ENCODE measurements around the gene CFB. TPM values are rescaled to one million over a fixed set of nuclear protein-coding genes. Genes with fewer than 3 reads are reported as not detected.
A peak's percentile ranks its signal among the peaks of the same experiment; 100 is the strongest.

The CFB gene
- total and polyA plus RNA-seq, 7 experiments from 2014 or later = 0.56 to 1.8 (median 1.4) TPM; not detected in 2

DNA sequence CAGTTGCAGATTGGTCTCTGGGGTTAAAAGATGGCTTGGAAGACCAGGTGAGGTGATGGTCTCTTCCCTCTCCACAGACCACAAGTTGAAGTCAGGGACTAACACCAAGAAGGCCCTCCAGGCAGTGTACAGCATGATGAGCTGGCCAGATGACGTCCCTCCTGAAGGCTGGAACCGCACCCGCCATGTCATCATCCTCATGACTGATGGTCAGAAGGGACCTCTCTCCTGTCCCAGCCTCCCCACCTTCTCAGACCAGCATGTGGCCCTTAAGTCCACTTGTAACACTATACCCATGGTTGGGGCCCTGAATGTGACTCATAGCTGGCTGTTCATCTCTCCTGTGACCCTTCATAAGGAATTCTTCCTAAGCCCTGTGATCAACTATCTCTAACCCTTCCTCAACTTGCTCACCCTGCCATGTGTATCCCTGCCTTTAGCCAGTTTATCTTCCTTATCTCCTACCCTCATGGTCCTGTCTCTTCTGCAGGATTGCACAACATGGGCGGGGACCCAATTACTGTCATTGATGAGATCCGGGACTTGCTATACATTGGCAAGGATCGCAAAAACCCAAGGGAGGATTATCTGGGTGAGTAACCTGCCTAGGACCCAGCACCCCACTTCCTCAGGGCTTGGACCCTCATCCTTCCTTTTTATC, 3.0 kb downstream of the CFB start:
- Mint-ChIP-seq H3K9me3 (no peaks in the 10 kb centered on the region), H3K4me1 (peaks cover 0 to 5% (median 0%) of the 10 kb centered on the region in 7 donors), H3K4me3 (no peak overlapping the region), H3K27me3 (peaks cover 0 to 4% (median 0%) of the 10 kb centered on the region in 5 donors), H3K36me3 (peaks cover 3 to 11% (median 9%) of the 10 kb centered on the region in 5 donors), H3K27ac (peak overlapping the region in 8 of 9 donors; percentile 4 to 74 (median 57))
- Histone ChIP-seq H3K4me3 (ENCODE audit: low read length) (no peak overlapping the region), H3K36me3 (ENCODE audit: control insufficient read depth in 2 of 3, insufficient read depth in 3 of 3, low read length in 3 of 3) (peaks cover 5 to 35% (median 11%) of the 10 kb centered on the region in 3 experiments), H3K27me3 (ENCODE audit: control insufficient read depth in 2 of 2, insufficient read depth in 2 of 2, low read length in 2 of 2) (no peaks in the 10 kb centered on the region), H3K9me3 (ENCODE audit: control insufficient read depth in 2 of 3, low read length in 3 of 3) (no peaks in the 10 kb centered on the region), H3K27ac (ENCODE audit: low read depth, low read length) (peak overlapping the region; percentile 20), H3K4me1 (ENCODE audit: control insufficient read depth in 2 of 2, insufficient read depth in 2 of 2, low read length in 2 of 2) (no peaks in the 10 kb centered on the region)
- intact Hi-C loops (cut with micrococcal nuclease) = no loop called here
- ChIA-PET CTCF (no interaction called here), POLR2A (no interaction called here)
- no peak for DNase-seq
- ATAC-seq = peak; percentile 45

DNA sequence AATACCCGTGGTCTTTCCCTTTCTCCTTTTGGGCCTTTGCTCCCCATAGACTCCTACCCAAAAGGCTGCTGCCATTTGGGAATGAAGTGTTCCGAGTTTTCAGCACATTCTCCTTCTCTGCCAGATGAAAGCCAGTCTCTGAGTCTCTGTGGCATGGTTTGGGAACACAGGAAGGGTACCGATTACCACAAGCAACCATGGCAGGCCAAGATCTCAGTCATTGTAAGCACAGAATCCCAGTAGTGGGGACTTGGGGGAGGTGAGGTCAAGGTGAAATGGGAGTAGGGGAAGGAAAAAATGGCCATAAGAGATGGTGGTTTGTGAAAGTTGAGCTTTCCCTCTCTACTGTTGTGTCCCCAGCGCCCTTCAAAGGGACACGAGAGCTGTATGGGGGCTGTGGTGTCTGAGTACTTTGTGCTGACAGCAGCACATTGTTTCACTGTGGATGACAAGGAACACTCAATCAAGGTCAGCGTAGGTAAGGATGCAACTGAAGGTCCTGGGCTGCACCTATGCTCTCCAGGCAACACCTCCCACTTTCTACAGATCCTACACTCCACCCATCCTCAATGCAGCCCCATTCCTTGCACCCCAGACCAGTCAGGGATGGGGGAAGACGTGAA, 4.1 kb downstream of the CFB start:
- Mint-ChIP-seq H3K9me3 (no peaks in the 10 kb centered on the region), H3K4me1 (peaks cover 0 to 5% (median 0%) of the 10 kb centered on the region in 7 donors), H3K27ac (peak overlapping the region in 6 of 9 donors; percentile 1 to 74 (median 24)), H3K4me3 (no peak overlapping the region), H3K36me3 (peaks cover 11 to 23% (median 17%) of the 10 kb centered on the region in 5 donors), H3K27me3 (peaks cover 0 to 4% (median 0%) of the 10 kb centered on the region in 5 donors)
- Histone ChIP-seq H3K4me3 (ENCODE audit: low read length) (no peak overlapping the region), H3K4me1 (ENCODE audit: control insufficient read depth in 2 of 2, insufficient read depth in 2 of 2, low read length in 2 of 2) (no peaks in the 10 kb centered on the region), H3K27ac (ENCODE audit: low read depth, low read length) (no peak overlapping the region), H3K36me3 (ENCODE audit: control insufficient read depth in 2 of 3, insufficient read depth in 3 of 3, low read length in 3 of 3) (peaks cover 11 to 47% (median 20%) of the 10 kb centered on the region in 3 experiments), H3K27me3 (ENCODE audit: control insufficient read depth in 2 of 2, insufficient read depth in 2 of 2, low read length in 2 of 2) (no peaks in the 10 kb centered on the region), H3K9me3 (ENCODE audit: control insufficient read depth in 2 of 3, low read length in 3 of 3) (no peaks in the 10 kb centered on the region)
- POLR2A ChIA-PET = interaction anchor here (0.7 kb wide), 2 partner anchors 9 to 59 kb away, joined by 3 to 4 read pairs; partner anchors contain the start of gene SKIC2
- DNase-seq (no peak), ATAC-seq (no peak)
- CTCF ChIA-PET = interaction anchor here (0.6 to 0.9 kb wide), 3 partner anchors 10 to 202 kb away, joined by 3 to 7 read pairs (median 4); no protein-coding TSS in a partner anchor
- intact Hi-C loops (cut with micrococcal nuclease) = no loop called here

DNA sequence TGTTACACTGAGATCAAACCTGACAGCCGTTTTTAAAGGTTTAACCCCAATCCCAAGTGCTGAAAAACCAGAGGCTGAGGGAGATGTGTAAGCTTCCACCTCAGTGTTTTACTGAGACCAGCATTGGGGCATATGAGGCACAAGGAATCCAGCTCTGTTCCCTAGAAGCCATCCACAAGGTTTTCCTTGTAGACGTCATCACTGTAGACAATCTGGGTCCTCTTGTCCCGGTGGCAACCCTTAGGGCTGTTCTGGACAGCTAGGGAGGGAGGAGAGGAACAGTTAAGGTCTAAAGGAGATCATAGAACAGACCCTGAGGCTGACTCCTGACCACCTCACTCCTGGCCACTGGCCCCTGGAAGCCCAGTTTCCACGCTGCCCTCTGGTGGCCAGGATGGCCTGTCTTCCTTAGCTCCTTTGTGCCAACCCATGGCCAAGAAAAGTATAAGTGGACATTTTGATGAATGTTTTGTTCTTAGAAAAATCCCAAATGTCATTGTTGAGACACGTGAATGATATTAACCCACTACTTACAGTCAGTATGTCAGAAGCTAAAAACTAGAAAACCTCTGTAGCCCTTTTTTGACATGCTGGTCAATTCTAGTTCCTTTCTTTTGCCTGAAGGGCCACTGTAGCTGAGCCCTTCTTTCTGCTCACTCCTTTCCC, 6.4 kb downstream of the CFB start:
- H3K4me1 ChIP-seq (ENCODE audit: control insufficient read depth in 2 of 2, insufficient read depth in 2 of 2, low read length in 2 of 2) = no peaks in the 10 kb centered on the region
- intact Hi-C loops (cut with micrococcal nuclease) = loop anchor here in 1 of 2 donors (1.0 kb wide), 1 partner anchor 406 kb away; the partner anchor contains the start of gene ATP6V1G2
- no peak overlapping the region for H3K4me3 ChIP-seq (ENCODE audit: low read length)
- peak overlapping the region in 3 of 9 donors; percentile 51 to 61 (median 52) for H3K27ac Mint-ChIP-seq
- peaks cover 16 to 25% (median 18%) of the 10 kb centered on the region in 5 donors for H3K36me3 Mint-ChIP-seq
- DNase-seq = peak in 1 of 9 donors; percentile 53
- H3K36me3 ChIP-seq (ENCODE audit: control insufficient read depth in 2 of 3, insufficient read depth in 3 of 3, low read length in 3 of 3) = peaks cover 20 to 65% (median 23%) of the 10 kb centered on the region in 3 experiments
- no peaks in the 10 kb centered on the region for H3K27me3 ChIP-seq (ENCODE audit: control insufficient read depth in 2 of 2, insufficient read depth in 2 of 2, low read length in 2 of 2)
- ATAC-seq = peak; percentile 67
- H3K9me3 ChIP-seq (ENCODE audit: control insufficient read depth in 2 of 3, low read length in 3 of 3) = no peaks in the 10 kb centered on the region
- ChIA-PET POLR2A (interaction anchor here (0.5 to 1.2 kb wide), 3 partner anchors 19 to 249 kb away, joined by 3 to 6 read pairs (median 3); partner anchors contain the start of gene ABHD16A), CTCF (interaction anchor here (0.6 to 1.7 kb wide), 10 partner anchors 8 to 224 kb away, joined by 3 to 5 read pairs (median 4); partner anchors contain the start of genes DDAH2, EHMT2 and HSPA1B)
- H3K9me3 Mint-ChIP-seq = no peaks in the 10 kb centered on the region
- H3K27ac ChIP-seq (ENCODE audit: low read depth, low read length) = no peak overlapping the region
- no peak overlapping the region for H3K4me3 Mint-ChIP-seq
- H3K27me3 Mint-ChIP-seq = no peaks in the 10 kb centered on the region
- peaks cover 2 to 7% (median 4%) of the 10 kb centered on the region in 7 donors for H3K4me1 Mint-ChIP-seq

DNA sequence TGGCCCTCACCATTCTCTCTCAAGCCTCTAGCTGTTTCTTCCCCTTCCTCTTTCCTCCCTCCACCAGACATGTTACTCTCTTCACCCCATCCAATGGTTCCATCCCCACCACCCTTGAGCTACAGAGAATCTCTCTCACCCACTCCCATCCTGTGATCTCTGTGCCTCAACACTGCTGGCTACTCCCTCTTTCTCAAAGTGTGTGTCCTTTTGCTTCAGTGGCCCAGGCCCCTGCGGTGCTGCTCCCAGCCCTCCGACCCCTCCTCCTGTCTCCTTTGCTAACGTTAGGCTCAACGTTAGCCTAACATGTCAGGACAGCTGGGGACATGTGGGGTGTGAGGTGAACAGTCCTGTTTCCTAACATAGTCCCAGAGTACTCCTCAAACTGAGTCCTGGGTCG, 7.0 kb downstream of the CFB start:
- intact Hi-C loops (cut with micrococcal nuclease) = loop anchor here in 1 of 2 donors (1.0 kb wide), 1 partner anchor 407 kb away; the partner anchor contains the start of gene ATP6V1G2
- no peak overlapping the region for H3K4me3 Mint-ChIP-seq
- CTCF ChIA-PET = interaction anchor here (0.6 to 1.7 kb wide), 9 partner anchors 9 to 224 kb away, joined by 3 to 5 read pairs (median 3); partner anchors contain the start of genes DDAH2 and EHMT2
- no peak for ATAC-seq
- no peaks in the 10 kb centered on the region for H3K9me3 Mint-ChIP-seq
- Histone ChIP-seq H3K4me3 (ENCODE audit: low read length) (no peak overlapping the region), H3K27me3 (ENCODE audit: control insufficient read depth in 2 of 2, insufficient read depth in 2 of 2, low read length in 2 of 2) (no peaks in the 10 kb centered on the region), H3K36me3 (ENCODE audit: control insufficient read depth in 2 of 3, insufficient read depth in 3 of 3, low read length in 3 of 3) (peaks cover 20 to 65% (median 23%) of the 10 kb centered on the region in 3 experiments), H3K27ac (ENCODE audit: low read depth, low read length) (no peak overlapping the region), H3K4me1 (ENCODE audit: control insufficient read depth in 2 of 2, insufficient read depth in 2 of 2, low read length in 2 of 2) (peaks cover 3 to 5% of the 10 kb centered on the region in 2 donors), H3K9me3 (ENCODE audit: control insufficient read depth in 2 of 3, low read length in 3 of 3) (no peaks in the 10 kb centered on the region)
- POLR2A ChIA-PET = interaction anchor here (0.5 to 1.1 kb wide), 2 partner anchors 18 to 24 kb away, joined by 3 to 6 read pairs; no protein-coding TSS in a partner anchor
- H3K36me3 Mint-ChIP-seq = peaks cover 16 to 25% (median 18%) of the 10 kb centered on the region in 5 donors
- H3K27me3 Mint-ChIP-seq = no peaks in the 10 kb centered on the region
- no peak for DNase-seq
- H3K27ac Mint-ChIP-seq = peak overlapping the region in 5 of 9 donors; percentile 43 to 75 (median 52)
- peaks cover 6 to 13% (median 9%) of the 10 kb centered on the region in 7 donors for H3K4me1 Mint-ChIP-seq

GRCh38 chr6:31954511-31954910, 8.6 kb downstream of the CFB start:
- no peaks in the 10 kb centered on the region for H3K27me3 Mint-ChIP-seq
- Histone ChIP-seq H3K27ac (ENCODE audit: low read depth, low read length) (no peak overlapping the region), H3K4me1 (ENCODE audit: control insufficient read depth in 2 of 2, insufficient read depth in 2 of 2, low read length in 2 of 2) (peaks cover 13% of the 10 kb centered on the region in 2 donors), H3K27me3 (ENCODE audit: control insufficient read depth in 2 of 2, insufficient read depth in 2 of 2, low read length in 2 of 2) (no peaks in the 10 kb centered on the region), H3K9me3 (ENCODE audit: control insufficient read depth in 2 of 3, low read length in 3 of 3) (no peaks in the 10 kb centered on the region), H3K4me3 (ENCODE audit: low read length) (no peak overlapping the region), H3K36me3 (ENCODE audit: control insufficient read depth in 2 of 3, insufficient read depth in 3 of 3, low read length in 3 of 3) (peaks cover 20 to 69% (median 23%) of the 10 kb centered on the region in 3 experiments)
- no peak for DNase-seq
- H3K9me3 Mint-ChIP-seq = no peaks in the 10 kb centered on the region
- peaks cover 17 to 25% (median 18%) of the 10 kb centered on the region in 5 donors for H3K36me3 Mint-ChIP-seq
- peaks cover 13 to 25% (median 23%) of the 10 kb centered on the region in 7 donors for H3K4me1 Mint-ChIP-seq
- ChIA-PET CTCF (no interaction called here), POLR2A (interaction anchor here (6.1 kb wide), 1 partner anchor 18 kb away, joined by 108 read pairs; the partner anchor contains the start of gene DXO)
- H3K27ac Mint-ChIP-seq = peak overlapping the region in 2 of 9 donors; percentile 17 to 43
- ATAC-seq = no peak
- intact Hi-C loops (cut with micrococcal nuclease) = no loop called here
- peak overlapping the region in 1 of 10 donors; percentile 66 for H3K4me3 Mint-ChIP-seq

GRCh38 chr6:31956796-31957195, 10.9 kb downstream of the CFB start:
- POLR2A ChIA-PET = interaction anchor here (1.4 to 6.1 kb wide), 2 partner anchors 16 to 121 kb away, joined by 4 to 108 read pairs; partner anchors contain the start of gene DXO
- intact Hi-C loops (cut with micrococcal nuclease) = loop anchor here (5.0 kb wide), 7 partner anchors 119 to 1744 kb away; partner anchors contain the start of genes AGPAT1 (in 1 of the 2), CSNK2B (in 1 of the 2), LY6G5B (in 1 of the 2) and PHF1 (in 1 of the 2)
- no peaks in the 10 kb centered on the region for H3K9me3 ChIP-seq (ENCODE audit: control insufficient read depth in 2 of 3, low read length in 3 of 3)
- peaks cover 18 to 20% of the 10 kb centered on the region in 2 donors for H3K4me1 ChIP-seq (ENCODE audit: control insufficient read depth in 2 of 2, insufficient read depth in 2 of 2, low read length in 2 of 2)
- no peak overlapping the region for H3K4me3 ChIP-seq (ENCODE audit: low read length)
- CTCF ChIA-PET = no interaction called here
- no peak for ATAC-seq
- no peak for DNase-seq
- Mint-ChIP-seq H3K27me3 (no peaks in the 10 kb centered on the region), H3K4me1 (peaks cover 23 to 48% (median 39%) of the 10 kb centered on the region in 7 donors), H3K27ac (peak overlapping the region in 4 of 9 donors; percentile 75 to 99 (median 94)), H3K9me3 (no peaks in the 10 kb centered on the region), H3K4me3 (peak overlapping the region in 2 of 10 donors; percentile 91 to 100), H3K36me3 (peaks cover 19 to 34% (median 23%) of the 10 kb centered on the region in 5 donors)
- H3K36me3 ChIP-seq (ENCODE audit: control insufficient read depth in 2 of 3, insufficient read depth in 3 of 3, low read length in 3 of 3) = peaks cover 15 to 72% (median 25%) of the 10 kb centered on the region in 3 experiments
- no peaks in the 10 kb centered on the region for H3K27me3 ChIP-seq (ENCODE audit: control insufficient read depth in 2 of 2, insufficient read depth in 2 of 2, low read length in 2 of 2)
- peak overlapping the region; percentile 99 for H3K27ac ChIP-seq (ENCODE audit: low read depth, low read length)

Measured in naive thymus-derived CD4-positive, alpha-beta T cell (primary cell).